H1 (cell line): Measurements from ENCODE around the gene SPEF1. TPM values are rescaled to one million over a fixed set of nuclear protein-coding genes. Genes with fewer than 3 reads are reported as not detected.
A peak's percentile ranks its signal among the peaks of the same experiment; 100 is the strongest.

Experiments
- CBX5 ChIP-seq: fragments of 300-800, 300-1000 bp; sonication (generic); IDR thresholded peaks from 2 replicates; pipeline ENCODE4 v1.7.1; 2016; ENCODE audit warnings: antibody characterized with exemption, low read length, low read depth
- CEBPB ChIP-seq: IDR thresholded peaks from 2 replicates; pipeline ENCODE4 v1.6.1; 2012; ENCODE audit warnings: low read depth, low read length
- POLR2A ChIP-seq, 2 experiments: IDR thresholded peaks; 1 replicate in 1 of 2; 2 replicates in 1 of 2; pipeline ENCODE4 v1.6.1; 2011; ENCODE audit warnings: low read depth in 2 of 2, low read length in 2 of 2, mild to moderate bottlenecking in 2 of 2; ENCODE audit errors: control extremely low read depth in 1 of 2
- RFX5 ChIP-seq: IDR thresholded peaks from 2 replicates; pipeline ENCODE4 v1.6.1; 2011; ENCODE audit warnings: low read depth, low read length, improper control_type of control experiment, borderline replicate concordance
- SP1 ChIP-seq: IDR thresholded peaks from 2 replicates; pipeline ENCODE4 v1.6.1; 2011; ENCODE audit warnings: low read depth, low read length
- polyA plus RNA-seq, 7 experiments: library from polyadenylated mRNA; depleted of rRNA in 3 of 7; stranded (reverse) in 5 of 7; unstranded in 2 of 7; fragments of >200 nt in 5 of 7; fragments of 200-250 nt in 2 of 7; gene quantifications; 1 replicate in 5 of 7; 2 replicates in 1 of 7; 4 replicates in 1 of 7; pipeline versions ENCODE4 v1.2.1 to v1.2.3, GENCODE V29; 2011 to 2013; ENCODE audit warnings: missing spikeins in 2 of 7, mixed read lengths in 2 of 7
- total RNA-seq: library from RNA; stranded (reverse); fragmentation: NEBNext Ultra II Directional; extraction: Animal tissue kit (Norgen Biotek cat#: 25700); gene quantifications from 2 replicates; pipeline ENCODE4 v1.2.1, GENCODE V29; 2021
- TF ChIP-seq, protein P1 (sequence below), 3 experiments: IDR thresholded peaks; 1 replicate in 2 of 3; 2 replicates in 1 of 3; pipeline versions ENCODE4 v1.5.1 to v1.6.1; 2011; ENCODE audit warnings: low read length in 3 of 3, mild to moderate bottlenecking in 3 of 3, inconsistent platforms in 2 of 3, low read depth in 1 of 3, moderate library complexity in 1 of 3; ENCODE audit not compliant: insufficient read depth in 1 of 3; ENCODE audit errors: control extremely low read depth in 1 of 3
- TF ChIP-seq, protein P2 (sequence below): fragments of 300-600 bp; sonication (generic); IDR thresholded peaks from 2 replicates; pipeline ENCODE4 v1.7.1; 2012; ENCODE audit warnings: low read length, moderate library complexity, mild to moderate bottlenecking, inconsistent platforms; ENCODE audit not compliant: insufficient replicate concordance

SPEF1 gene
- total and polyA plus RNA-seq, 2 of the 8 experiments (the other 6 are each of a cell fraction or from before 2014, with no cell fraction given), result 0.51 to 0.71 TPM

DNA sequence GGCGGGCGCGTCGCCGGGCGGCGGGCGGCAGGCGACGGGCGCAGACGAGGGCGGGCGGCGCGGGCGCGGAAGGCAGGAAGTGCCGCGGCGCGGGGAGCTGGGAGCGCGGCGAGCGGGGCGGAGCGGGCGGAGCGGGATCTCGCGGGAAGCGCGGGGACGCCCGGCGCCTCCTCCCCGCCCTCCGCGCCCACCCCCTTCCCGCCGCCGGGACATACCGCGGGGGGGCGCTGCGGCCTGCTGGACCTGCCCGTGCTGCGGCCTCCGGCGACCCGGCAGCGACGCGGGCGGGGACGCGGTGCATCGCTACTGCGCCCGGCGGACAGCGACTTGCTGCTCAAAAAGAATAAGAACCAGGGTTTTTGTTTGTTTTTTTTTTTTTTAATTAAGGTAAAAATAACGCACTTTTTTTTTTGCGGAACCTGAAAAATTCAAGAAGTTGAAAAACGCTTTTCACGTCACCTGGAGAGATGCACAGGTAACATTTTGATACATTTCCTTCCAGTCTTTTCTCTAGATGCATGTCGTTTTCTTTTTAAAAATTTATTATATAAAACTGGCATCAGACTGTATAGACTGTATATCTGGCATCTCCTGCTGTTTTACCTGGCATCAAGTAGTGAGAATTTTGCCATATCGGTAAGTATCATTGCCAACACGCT lies 5.5 kb upstream of the SPEF1 start, which contains the start of gene CENPB (continued):
- TF ChIP-seq, protein P1, sequence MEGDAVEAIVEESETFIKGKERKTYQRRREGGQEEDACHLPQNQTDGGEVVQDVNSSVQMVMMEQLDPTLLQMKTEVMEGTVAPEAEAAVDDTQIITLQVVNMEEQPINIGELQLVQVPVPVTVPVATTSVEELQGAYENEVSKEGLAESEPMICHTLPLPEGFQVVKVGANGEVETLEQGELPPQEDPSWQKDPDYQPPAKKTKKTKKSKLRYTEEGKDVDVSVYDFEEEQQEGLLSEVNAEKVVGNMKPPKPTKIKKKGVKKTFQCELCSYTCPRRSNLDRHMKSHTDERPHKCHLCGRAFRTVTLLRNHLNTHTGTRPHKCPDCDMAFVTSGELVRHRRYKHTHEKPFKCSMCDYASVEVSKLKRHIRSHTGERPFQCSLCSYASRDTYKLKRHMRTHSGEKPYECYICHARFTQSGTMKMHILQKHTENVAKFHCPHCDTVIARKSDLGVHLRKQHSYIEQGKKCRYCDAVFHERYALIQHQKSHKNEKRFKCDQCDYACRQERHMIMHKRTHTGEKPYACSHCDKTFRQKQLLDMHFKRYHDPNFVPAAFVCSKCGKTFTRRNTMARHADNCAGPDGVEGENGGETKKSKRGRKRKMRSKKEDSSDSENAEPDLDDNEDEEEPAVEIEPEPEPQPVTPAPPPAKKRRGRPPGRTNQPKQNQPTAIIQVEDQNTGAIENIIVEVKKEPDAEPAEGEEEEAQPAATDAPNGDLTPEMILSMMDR (IDR thresholded peaks at IDR 0.05; ENCODE audit: control extremely low read depth in 1 of 3, insufficient read depth in 1 of 3, low read depth in 1 of 3, low read length in 3 of 3), result peak; percentile 63 to 99 (median 92)
- no peak for TF ChIP-seq POLR2A (IDR thresholded peaks at IDR 0.05; ENCODE audit: control extremely low read depth in 1 of 2, low read depth in 2 of 2, low read length in 2 of 2)
- no peak for TF ChIP-seq SP1
- no peak for TF ChIP-seq CBX5
- no peak for TF ChIP-seq RFX5
- TF ChIP-seq, protein P2, sequence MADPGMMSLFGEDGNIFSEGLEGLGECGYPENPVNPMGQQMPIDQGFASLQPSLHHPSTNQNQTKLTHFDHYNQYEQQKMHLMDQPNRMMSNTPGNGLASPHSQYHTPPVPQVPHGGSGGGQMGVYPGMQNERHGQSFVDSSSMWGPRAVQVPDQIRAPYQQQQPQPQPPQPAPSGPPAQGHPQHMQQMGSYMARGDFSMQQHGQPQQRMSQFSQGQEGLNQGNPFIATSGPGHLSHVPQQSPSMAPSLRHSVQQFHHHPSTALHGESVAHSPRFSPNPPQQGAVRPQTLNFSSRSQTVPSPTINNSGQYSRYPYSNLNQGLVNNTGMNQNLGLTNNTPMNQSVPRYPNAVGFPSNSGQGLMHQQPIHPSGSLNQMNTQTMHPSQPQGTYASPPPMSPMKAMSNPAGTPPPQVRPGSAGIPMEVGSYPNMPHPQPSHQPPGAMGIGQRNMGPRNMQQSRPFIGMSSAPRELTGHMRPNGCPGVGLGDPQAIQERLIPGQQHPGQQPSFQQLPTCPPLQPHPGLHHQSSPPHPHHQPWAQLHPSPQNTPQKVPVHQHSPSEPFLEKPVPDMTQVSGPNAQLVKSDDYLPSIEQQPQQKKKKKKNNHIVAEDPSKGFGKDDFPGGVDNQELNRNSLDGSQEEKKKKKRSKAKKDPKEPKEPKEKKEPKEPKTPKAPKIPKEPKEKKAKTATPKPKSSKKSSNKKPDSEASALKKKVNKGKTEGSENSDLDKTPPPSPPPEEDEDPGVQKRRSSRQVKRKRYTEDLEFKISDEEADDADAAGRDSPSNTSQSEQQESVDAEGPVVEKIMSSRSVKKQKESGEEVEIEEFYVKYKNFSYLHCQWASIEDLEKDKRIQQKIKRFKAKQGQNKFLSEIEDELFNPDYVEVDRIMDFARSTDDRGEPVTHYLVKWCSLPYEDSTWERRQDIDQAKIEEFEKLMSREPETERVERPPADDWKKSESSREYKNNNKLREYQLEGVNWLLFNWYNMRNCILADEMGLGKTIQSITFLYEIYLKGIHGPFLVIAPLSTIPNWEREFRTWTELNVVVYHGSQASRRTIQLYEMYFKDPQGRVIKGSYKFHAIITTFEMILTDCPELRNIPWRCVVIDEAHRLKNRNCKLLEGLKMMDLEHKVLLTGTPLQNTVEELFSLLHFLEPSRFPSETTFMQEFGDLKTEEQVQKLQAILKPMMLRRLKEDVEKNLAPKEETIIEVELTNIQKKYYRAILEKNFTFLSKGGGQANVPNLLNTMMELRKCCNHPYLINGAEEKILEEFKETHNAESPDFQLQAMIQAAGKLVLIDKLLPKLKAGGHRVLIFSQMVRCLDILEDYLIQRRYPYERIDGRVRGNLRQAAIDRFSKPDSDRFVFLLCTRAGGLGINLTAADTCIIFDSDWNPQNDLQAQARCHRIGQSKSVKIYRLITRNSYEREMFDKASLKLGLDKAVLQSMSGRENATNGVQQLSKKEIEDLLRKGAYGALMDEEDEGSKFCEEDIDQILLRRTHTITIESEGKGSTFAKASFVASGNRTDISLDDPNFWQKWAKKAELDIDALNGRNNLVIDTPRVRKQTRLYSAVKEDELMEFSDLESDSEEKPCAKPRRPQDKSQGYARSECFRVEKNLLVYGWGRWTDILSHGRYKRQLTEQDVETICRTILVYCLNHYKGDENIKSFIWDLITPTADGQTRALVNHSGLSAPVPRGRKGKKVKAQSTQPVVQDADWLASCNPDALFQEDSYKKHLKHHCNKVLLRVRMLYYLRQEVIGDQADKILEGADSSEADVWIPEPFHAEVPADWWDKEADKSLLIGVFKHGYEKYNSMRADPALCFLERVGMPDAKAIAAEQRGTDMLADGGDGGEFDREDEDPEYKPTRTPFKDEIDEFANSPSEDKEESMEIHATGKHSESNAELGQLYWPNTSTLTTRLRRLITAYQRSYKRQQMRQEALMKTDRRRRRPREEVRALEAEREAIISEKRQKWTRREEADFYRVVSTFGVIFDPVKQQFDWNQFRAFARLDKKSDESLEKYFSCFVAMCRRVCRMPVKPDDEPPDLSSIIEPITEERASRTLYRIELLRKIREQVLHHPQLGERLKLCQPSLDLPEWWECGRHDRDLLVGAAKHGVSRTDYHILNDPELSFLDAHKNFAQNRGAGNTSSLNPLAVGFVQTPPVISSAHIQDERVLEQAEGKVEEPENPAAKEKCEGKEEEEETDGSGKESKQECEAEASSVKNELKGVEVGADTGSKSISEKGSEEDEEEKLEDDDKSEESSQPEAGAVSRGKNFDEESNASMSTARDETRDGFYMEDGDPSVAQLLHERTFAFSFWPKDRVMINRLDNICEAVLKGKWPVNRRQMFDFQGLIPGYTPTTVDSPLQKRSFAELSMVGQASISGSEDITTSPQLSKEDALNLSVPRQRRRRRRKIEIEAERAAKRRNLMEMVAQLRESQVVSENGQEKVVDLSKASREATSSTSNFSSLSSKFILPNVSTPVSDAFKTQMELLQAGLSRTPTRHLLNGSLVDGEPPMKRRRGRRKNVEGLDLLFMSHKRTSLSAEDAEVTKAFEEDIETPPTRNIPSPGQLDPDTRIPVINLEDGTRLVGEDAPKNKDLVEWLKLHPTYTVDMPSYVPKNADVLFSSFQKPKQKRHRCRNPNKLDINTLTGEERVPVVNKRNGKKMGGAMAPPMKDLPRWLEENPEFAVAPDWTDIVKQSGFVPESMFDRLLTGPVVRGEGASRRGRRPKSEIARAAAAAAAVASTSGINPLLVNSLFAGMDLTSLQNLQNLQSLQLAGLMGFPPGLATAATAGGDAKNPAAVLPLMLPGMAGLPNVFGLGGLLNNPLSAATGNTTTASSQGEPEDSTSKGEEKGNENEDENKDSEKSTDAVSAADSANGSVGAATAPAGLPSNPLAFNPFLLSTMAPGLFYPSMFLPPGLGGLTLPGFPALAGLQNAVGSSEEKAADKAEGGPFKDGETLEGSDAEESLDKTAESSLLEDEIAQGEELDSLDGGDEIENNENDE, result no peak
- TF ChIP-seq CEBPB, result no peak
- TF ChIP-seq, all 59 proteins: peak for 8
